22Rv1 (cell line): Measurements from ENCODE around the gene ATG2B.

Source experiments
- H3K27ac ChIP-seq: fragments of 450-650 bp; 2 replicates; pipeline ENCODE4 v1.5.1; 2017
- ZFX ChIP-seq: fragments of 450-650 bp; IDR thresholded peaks from 2 replicates; pipeline ENCODE4 v1.6.1; 2017; ENCODE audit warnings: antibody characterized with exemption, borderline replicate concordance
- TF ChIP-seq, protein P1 (sequence below): fragments of 450-650 bp; IDR thresholded peaks from 2 replicates; pipeline ENCODE4 v1.5.1; 2017; ENCODE audit warnings: mild to moderate bottlenecking

The ATG2B gene

DNA sequence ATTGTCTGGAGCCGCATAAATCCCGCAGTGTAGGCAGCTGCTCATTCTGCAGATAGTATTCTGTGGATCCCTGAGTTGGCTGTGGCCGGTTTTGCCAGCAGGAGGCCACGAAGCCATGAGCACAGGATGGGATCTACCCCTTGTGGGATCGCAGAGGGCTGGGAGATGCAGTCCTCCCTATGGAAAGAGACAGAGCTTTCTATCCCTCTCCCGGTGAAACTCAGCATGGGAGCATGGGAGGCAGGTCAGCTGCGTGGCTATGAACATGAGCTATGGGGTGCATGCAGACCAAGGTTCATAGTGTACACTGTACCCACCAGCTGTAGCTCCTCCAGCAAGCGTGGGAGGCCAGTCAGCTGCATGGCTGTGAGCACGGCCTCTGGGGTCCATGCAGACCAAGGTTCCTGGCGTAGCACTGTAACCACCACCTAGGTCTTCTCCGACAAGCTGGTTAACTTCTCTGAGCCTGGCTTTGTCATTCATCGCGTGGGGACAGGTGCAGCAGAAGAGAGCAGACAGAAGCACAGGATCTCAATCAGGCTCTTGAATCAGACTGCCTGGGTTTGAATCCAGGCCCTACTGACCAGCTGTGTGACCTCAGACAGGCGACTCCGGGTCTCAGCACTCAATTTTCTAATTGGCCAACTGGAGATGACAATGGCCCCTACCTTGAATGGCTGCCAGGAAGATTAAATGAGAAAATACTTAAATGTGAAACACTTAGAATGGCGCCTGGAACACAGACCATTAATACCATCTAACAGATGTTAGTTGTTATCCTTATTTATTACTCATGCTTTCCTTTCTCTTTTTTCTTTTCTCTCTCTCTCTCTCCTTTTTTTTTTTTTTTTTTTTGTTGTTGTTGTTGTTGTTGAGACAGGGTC lies 101.1 kb downstream of the ATG2B start:
- no peak overlapping the region for H3K27ac ChIP-seq
- no peak for TF ChIP-seq ZFX
- TF ChIP-seq, protein P1, sequence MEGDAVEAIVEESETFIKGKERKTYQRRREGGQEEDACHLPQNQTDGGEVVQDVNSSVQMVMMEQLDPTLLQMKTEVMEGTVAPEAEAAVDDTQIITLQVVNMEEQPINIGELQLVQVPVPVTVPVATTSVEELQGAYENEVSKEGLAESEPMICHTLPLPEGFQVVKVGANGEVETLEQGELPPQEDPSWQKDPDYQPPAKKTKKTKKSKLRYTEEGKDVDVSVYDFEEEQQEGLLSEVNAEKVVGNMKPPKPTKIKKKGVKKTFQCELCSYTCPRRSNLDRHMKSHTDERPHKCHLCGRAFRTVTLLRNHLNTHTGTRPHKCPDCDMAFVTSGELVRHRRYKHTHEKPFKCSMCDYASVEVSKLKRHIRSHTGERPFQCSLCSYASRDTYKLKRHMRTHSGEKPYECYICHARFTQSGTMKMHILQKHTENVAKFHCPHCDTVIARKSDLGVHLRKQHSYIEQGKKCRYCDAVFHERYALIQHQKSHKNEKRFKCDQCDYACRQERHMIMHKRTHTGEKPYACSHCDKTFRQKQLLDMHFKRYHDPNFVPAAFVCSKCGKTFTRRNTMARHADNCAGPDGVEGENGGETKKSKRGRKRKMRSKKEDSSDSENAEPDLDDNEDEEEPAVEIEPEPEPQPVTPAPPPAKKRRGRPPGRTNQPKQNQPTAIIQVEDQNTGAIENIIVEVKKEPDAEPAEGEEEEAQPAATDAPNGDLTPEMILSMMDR, result no peak

DNA sequence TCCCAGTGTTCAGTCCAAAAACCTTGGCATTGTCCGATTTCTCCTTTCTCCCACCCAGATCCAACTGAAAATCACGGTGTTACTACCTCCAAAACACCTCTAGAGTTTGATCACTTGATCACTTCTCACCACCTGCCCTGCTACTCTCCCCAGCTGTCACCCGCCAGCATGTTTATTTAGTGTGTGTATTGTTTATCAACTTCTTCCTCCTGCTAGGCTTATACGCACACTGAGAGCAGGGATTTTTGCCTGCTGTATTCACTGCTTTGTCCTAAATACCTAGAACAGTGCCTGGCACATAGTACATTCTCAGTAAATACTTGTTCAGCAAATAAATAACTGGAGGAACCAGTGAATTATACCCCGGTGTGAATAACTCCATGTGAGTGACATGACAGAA lies 102.1 kb downstream of the ATG2B start:
- H3K27ac ChIP-seq, result no peak overlapping the region
- TF ChIP-seq, protein P1, result no peak
- no peak for TF ChIP-seq ZFX

DNA sequence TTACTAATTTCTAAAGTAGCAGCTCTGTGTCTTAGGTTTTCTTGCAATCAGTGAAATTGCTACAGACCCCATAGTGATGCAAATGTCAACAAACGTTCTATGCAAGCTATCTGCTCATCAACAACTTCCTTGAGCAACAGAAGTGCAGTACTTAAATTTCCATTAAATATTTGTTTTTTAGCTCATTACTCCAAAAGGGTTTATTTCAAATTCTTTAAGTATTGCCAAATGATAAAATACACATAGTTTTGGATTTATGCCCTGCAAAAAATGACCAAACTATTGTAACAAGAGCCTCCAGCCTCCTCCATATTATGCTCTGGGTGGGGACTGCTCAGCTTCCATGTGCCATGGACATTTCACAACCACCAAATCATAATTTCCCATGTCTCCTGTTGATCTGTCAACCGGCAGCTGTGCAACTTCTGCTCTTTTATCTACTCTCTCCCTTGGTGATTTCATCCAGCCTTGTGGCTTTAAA lies 102.8 kb downstream of the ATG2B start:
- H3K27ac ChIP-seq, result no peak overlapping the region
- TF ChIP-seq, protein P1, result no peak
- no peak for TF ChIP-seq ZFX

DNA sequence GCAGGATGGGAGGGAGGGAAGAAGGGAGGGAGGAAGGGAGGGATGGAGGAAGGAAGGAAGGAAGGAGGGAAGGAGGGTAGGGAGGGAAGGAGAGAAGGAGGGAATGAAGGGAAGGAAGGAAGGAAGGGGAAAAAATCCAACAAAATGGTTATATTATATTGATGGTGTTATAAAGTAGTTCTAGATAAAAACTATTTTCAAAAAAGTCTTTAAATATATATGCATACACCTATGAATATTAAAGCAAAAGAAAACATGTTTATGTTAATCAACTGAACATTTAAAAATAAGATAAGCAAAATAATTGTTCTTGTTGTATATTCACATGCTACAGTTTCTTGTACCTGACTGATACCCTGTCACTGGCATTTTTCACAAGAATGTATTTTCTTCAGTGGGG lies 105.2 kb downstream of the ATG2B start:
- TF ChIP-seq, protein P1, result no peak
- no peak for TF ChIP-seq ZFX
- no peak overlapping the region for H3K27ac ChIP-seq

DNA sequence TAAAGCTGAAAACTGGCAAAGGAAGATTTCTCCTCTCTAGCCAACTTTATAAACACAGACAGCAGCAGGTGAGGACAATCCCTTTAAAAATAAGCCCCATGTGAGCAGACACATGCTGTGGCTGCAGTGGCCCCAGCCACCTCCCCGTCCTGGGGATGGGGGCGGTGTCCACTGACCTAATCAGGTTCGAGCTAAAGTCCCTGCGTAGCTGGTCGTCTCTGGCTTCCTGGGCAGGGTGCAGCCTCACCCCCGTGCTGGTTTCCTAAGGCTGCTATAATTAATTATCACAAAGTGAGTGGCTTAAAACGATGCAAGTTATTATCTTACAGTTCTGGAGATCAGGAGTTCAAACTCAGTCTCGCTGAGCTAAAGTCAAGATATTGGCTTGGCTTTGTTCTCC lies 106.1 kb downstream of the ATG2B start:
- TF ChIP-seq ZFX, result no peak
- TF ChIP-seq, protein P1, result no peak
- H3K27ac ChIP-seq, result no peak overlapping the region

DNA sequence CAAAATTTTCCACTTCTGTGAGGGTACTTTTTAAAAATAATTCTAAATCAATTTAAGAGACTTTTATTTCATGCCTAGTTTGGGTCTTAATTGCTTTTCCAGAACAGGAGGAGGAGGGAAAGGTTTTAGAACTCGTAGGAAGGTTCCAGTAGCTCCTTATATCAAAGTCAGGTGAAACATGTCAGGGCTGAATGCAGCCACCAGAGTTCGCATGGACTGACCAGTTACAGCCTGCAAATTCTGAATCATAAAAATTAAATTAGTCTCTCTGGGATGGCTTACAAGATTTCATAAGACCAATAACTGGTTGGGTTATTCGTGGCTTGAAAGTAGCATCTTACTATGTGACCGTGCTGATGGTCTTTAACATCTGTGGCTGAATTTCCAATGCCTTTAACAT lies 106.7 kb downstream of the ATG2B start:
- no peak for TF ChIP-seq ZFX
- TF ChIP-seq, protein P1, result no peak
- H3K27ac ChIP-seq, result no peak overlapping the region
